ENCODE measurements around the gene AKAP6.

AKAP6 gene

DNA sequence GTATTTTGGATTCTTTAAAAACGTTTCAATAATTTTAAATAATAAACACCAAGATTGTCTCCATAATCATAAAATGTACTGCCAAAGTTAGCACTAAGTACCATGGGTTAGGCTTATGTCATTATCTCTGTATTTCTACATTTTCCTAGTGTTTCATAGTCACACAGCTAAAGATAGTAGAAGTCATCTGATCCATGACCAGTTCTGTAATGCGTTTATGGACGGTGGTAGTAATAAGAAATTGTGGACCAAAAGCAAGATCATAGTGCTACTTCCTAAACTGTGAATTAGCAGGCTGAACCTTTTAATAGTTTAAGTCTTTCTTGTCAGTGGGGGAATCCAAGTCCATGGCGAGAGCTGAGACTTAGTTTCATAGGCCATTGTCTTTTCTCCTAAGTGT lies 142.1 kb downstream of the AKAP6 start:
- TF ChIP-seq, protein P1, sequence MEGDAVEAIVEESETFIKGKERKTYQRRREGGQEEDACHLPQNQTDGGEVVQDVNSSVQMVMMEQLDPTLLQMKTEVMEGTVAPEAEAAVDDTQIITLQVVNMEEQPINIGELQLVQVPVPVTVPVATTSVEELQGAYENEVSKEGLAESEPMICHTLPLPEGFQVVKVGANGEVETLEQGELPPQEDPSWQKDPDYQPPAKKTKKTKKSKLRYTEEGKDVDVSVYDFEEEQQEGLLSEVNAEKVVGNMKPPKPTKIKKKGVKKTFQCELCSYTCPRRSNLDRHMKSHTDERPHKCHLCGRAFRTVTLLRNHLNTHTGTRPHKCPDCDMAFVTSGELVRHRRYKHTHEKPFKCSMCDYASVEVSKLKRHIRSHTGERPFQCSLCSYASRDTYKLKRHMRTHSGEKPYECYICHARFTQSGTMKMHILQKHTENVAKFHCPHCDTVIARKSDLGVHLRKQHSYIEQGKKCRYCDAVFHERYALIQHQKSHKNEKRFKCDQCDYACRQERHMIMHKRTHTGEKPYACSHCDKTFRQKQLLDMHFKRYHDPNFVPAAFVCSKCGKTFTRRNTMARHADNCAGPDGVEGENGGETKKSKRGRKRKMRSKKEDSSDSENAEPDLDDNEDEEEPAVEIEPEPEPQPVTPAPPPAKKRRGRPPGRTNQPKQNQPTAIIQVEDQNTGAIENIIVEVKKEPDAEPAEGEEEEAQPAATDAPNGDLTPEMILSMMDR (IDR thresholded peaks at IDR 0.05) = no peak

DNA sequence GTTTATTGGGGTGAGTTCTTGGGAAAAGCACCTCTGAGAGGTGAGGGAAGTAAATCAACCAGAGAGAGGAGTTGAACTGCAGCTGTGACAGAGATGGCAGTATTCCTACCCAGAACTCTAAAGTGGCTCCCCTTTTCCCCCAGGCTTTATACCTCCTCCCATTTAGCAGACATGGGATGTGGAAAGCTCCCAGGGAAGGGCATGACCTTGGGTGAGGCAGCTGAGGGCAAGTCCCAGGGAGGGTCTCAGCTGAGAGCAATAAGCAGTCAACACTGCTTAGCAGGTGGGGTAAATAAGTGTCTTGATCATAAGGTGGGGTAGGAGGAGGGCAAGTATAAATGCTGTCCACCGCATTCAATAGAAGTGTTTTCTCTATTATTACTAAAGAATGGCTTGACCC lies 143.0 kb downstream of the AKAP6 start:
- TF ChIP-seq, protein P1 (IDR thresholded peaks at IDR 0.05) = no peak

DNA sequence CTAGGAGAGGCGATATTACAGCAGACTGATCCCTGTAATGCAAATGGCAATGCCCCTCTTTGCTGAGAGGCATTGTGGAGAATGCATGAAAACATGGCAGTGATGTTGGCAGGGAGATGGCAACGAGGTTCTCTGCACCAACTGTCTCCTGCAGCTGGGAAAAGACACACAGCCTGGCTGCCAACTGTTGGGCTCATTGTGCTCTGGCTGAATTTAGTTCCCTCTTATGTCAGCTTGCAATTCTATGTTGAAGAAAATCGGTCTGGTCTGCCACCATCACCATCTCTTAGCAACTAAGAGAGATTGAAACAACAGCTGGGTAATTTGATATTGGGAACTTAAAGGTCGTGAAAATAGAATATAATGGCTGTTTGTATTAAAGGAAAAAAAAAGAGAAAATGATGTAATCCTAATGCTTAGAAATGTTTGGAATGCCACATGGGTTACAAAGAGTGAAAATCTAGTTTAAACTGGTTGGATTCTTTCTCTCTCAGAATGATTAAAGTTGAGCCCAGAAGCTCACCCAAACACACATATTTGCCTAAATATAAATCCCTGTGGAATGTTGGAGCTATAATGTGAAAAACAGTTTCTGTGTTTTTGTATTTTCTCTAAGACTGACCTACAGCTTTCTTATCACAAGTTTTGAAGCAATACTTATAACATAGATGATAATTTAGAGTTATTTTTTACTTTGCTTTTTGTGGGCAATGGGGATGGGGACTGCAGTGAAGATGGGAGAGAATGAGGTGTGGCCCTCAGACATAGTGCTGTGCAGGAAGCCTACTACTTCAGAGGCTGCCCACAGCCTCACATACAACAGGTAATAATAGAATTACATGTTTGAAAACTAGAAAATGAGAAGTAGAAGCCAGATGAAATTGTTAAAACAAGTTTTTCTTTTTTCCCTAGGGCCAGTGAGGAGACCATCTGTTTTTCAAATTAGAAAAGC lies 143.7 kb downstream of the AKAP6 start:
- TF ChIP-seq, protein P1 (IDR thresholded peaks at IDR 0.05) = no peak

DNA sequence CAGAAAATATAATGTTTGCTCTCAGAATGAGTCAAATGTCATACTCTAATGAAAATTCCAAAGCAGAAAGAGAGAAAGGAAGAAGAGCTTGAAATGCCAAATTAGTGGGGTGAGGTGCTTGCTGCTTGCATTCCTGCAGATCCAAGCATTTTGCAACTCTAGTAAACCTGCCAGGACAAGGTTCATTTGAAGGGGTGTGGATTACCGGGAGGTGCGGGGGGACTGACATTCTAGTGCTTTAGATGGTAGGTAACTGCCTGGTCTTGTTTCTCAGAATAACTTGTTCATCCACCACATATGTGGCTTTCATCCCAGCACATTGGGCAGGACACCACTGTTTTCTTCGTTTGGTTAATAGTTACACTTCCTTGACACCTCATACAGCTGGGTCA lies 144.4 kb downstream of the AKAP6 start:
- TF ChIP-seq, protein P1 (IDR thresholded peaks at IDR 0.05) = no peak

DNA sequence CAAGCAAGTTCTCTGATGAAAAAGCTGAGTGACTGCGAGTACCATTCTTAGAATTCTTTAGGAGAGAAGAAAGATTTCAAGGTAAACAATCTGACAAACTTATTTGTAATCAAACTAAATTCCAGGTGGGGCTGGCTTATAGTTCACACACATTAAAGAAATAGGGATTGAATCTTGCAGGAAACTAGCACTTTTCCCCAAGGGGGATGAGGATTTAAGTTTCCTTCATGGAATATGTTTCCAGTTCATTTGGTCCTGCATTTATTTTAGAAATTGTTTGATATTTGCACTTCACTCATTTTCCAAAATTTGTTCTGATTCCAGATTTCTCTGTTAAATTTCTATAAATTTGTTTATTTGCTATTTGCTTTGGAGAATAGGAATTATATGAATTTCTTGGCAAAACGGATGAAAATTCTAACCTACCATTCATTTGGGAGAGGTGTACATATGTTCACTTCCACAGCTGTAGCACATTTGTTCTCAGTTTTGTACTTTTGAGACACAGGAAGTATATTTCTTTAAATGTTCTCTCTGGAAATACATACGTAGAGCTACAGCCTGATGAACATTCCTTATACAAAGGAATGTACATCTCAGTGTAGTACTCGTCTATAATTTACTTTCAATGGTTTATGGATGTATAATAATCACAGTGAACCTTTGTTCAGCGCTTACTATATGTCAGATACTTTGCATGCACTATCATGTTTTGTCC lies 145.5 kb downstream of the AKAP6 start:
- TF ChIP-seq, protein P1 (IDR thresholded peaks at IDR 0.05) = no peak

DNA sequence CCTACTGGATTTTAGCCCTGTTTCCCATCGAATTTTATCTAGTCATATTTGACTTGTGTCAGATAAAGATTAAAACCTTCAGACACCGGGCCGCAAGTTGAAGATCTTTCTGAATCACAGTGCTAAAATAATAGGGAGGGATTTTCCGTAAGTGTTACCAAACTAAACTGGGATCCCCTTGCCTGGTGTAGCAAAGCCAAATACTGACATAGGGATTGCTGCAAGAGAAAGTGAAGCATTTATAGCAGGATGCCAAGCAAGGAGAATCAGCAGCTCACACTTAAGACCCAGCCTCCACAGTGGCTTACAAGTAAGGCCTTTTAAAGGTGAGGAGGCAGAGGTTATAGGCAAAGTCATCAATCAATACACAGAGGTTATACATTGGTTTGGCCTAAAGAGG lies 147.4 kb downstream of the AKAP6 start:
- TF ChIP-seq, protein P1 (IDR thresholded peaks at IDR 0.05) = no peak

DNA sequence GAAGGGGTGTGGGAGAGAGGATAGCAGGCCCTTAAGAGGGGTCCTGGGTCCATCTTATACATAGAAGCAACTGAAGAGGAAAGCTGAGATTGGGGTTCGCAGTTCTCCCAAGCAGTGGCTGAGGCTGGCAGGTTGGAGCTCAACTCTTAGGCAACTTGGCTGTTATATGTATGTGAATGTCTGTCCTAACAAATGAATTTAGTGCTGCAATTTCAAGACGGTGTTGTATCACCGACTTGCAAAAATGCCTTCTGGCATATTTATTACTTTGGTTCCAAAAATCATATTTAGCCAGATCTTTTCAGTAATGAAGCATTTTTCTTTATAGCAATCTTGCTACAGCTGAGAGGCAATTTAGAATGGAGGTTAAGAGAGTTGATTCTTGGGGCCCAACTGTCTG lies 148.3 kb downstream of the AKAP6 start:
- TF ChIP-seq, protein P1 (IDR thresholded peaks at IDR 0.05) = no peak
